WERI-Rb-1 (cell line): ENCODE data around the gene CRYBG3.
A peak's percentile ranks its signal among the peaks of the same experiment; 100 is the strongest.

Experiments used
- DNase-seq: peaks from one replicate; pipeline ENCODE4 v3.0.0-alpha.2; 2020
- H3K27ac ChIP-seq: fragments of 250-450 bp; sonication (Bioruptor Pico); 2 replicates; pipeline ENCODE4 v1.5.1; 2020; ENCODE audit warnings: mild to moderate bottlenecking, moderate library complexity
- H3K27me3 ChIP-seq: fragments of 250-450 bp; sonication (Bioruptor Pico); 2 replicates; pipeline ENCODE4 v1.5.1; 2021; ENCODE audit warnings: mild to moderate bottlenecking, low read depth, moderate library complexity; ENCODE audit not compliant: insufficient read depth, severe bottlenecking
- H3K36me3 ChIP-seq: fragments of 250-450 bp; sonication (Bioruptor Pico); 2 replicates; pipeline ENCODE4 v1.5.1; 2020; ENCODE audit warnings: mild to moderate bottlenecking, moderate library complexity
- H3K4me3 ChIP-seq: 2 replicates; pipeline ENCODE4 v1.5.1; 2011; ENCODE audit warnings: low read depth, mild to moderate bottlenecking, control low read depth, low read length
- H3K9me3 ChIP-seq: fragments of 250-450 bp; sonication (Bioruptor Pico); 2 replicates; pipeline ENCODE4 v1.5.1; 2021; ENCODE audit warnings: mild to moderate bottlenecking, moderate library complexity; ENCODE audit not compliant: severe bottlenecking
- CTCF ChIP-seq: IDR thresholded peaks from 2 replicates; pipeline ENCODE4 v1.5.1; 2011; ENCODE audit warnings: low read depth, mild to moderate bottlenecking, control low read depth, inconsistent platforms, low read length

Gene CRYBG3

DNA sequence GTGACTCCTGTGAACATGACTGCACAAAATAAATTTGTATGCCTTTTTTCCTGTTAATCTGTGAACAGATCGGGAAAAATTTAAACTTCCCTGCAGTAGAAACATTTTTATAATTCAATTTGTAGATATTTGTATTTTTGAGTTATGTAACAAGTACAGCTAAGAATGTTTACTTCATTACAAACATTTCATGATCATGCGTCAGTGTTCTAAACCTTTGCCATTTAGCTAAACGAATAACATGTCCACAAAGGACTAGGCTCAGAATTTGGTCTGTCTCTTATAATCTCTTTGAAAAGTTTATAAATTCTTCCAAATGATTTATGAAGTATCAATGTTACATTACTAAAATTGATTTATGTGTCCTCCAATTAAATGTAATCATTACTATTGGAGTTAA, 17.3 kb upstream of the CRYBG3 start:
- H3K27ac ChIP-seq, result no peak overlapping the region; the same call in 1 of the 2 replicates
- peaks cover 3% of the 10 kb centered on the region for H3K9me3 ChIP-seq
- DNase-seq, result no peak
- H3K27me3 ChIP-seq, result no peaks in the 10 kb centered on the region
- no peak for TF ChIP-seq CTCF
- no peaks in the 10 kb centered on the region for H3K36me3 ChIP-seq
- H3K4me3 ChIP-seq, result no peak overlapping the region

GRCh38 chr3:97810779-97811390, 10.9 kb upstream of the CRYBG3 start:
- Histone ChIP-seq H3K27ac (no peak overlapping the region), H3K9me3 (no peaks in the 10 kb centered on the region), H3K36me3 (no peaks in the 10 kb centered on the region), H3K4me3 (no peak overlapping the region), H3K27me3 (no peaks in the 10 kb centered on the region)
- DNase-seq, result no peak
- no peak for TF ChIP-seq CTCF

DNA sequence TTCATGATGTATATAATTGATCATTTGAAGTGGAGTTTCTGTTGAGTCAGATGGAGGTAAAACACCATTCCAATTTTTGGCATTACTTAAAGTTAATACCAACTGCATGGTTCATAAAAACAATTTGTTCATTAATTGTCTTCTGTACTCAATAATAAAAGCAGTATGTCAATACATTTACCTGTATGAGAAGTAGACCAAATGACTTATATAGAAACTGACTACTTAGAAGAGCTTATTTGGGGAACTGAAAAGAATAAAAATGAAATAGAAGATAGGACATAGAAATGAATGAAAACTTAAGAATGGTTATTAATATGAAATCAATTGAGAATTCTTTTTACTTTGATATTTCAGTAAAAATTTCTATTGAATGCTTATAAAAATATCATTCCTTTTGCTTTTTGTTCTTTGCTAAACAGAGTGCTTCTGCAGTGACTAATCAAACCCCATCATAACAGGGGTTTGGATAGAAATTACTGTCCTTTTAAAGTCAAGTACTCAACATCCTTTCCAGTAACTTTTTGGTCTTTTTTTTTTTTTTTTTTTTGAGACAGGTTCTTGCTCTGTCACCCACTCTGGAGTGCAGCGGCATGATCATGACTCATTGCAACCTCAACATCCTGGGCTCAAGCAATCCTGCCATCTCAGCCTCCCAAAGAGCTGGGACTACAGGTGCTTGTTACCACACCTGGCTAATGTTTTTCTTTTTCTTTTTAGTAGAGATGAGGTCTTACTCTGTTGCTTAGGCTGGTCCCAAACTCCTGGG, 6.5 kb upstream of the CRYBG3 start:
- Histone ChIP-seq H3K4me3 (no peak overlapping the region), H3K9me3 (no peaks in the 10 kb centered on the region), H3K27me3 (no peaks in the 10 kb centered on the region), H3K27ac (no peak overlapping the region), H3K36me3 (no peaks in the 10 kb centered on the region)
- no peak for DNase-seq
- TF ChIP-seq CTCF, result no peak

DNA sequence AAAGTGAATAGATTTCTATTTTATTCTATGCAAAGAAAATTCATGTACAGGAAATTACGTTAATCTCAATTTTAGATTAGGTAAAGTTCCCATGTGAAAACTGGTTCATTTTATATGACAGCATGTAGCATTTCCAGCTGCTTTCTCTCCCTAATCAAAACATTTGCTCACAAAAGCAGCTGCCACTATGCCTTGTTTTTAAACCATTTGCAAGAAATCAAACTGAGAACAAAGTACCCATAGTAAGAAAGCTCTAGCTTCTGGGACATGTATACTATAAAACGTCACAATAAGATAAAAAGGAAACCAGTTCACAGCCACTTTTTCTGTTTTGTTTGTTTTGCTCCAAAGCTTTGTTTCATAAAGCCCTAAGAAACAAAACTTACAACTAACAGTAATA, 5.0 kb upstream of the CRYBG3 start:
- no peak for TF ChIP-seq CTCF
- H3K27ac ChIP-seq, result peak overlapping the region; percentile 83
- H3K4me3 ChIP-seq, result no peak overlapping the region
- H3K9me3 ChIP-seq, result no peaks in the 10 kb centered on the region
- DNase-seq, result no peak
- H3K36me3 ChIP-seq, result no peaks in the 10 kb centered on the region
- H3K27me3 ChIP-seq, result no peaks in the 10 kb centered on the region

- TF ChIP-seq CTCF, result no peak
- Histone ChIP-seq H3K27me3 (no peaks in the 10 kb centered on the region), H3K27ac (peak overlapping the region; percentile 83), H3K9me3 (no peaks in the 10 kb centered on the region), H3K36me3 (peaks cover 4% of the 10 kb centered on the region; the same call in 1 of the 2 replicates), H3K4me3 (no peak overlapping the region)
- DNase-seq, result peak; percentile 85
Observed at GRCh38 chr3:97817965-97818364, 3.8 kb upstream of the CRYBG3 start.
